Endodermal cell (in vitro differentiated cells): ENCODE measurements around the gene C1QL4. TPM values are rescaled to one million over a fixed set of nuclear protein-coding genes. Genes with fewer than 3 reads are reported as not detected.
A peak's percentile ranks its signal among the peaks of the same experiment; 100 is the strongest.

Experiments
- DNase-seq: peaks from one replicate; pipeline ENCODE4 v3.0.0-alpha.2; 2017
- H3K27ac ChIP-seq: 2 replicates; pipeline ENCODE4 v1.5.1; 2013; ENCODE audit warnings: mild to moderate bottlenecking, low read depth, low read length, moderate library complexity
- H3K27me3 ChIP-seq: 2 replicates; pipeline ENCODE4 v1.6.1; 2013; ENCODE audit warnings: mild to moderate bottlenecking, low read length, moderate library complexity; ENCODE audit not compliant: insufficient read depth, control insufficient read depth, poor library complexity, severe bottlenecking
- H3K36me3 ChIP-seq: 2 replicates; pipeline ENCODE4 v1.7.0; 2013; ENCODE audit warnings: mild to moderate bottlenecking, low read length, moderate library complexity; ENCODE audit not compliant: control insufficient read depth, insufficient read depth
- H3K4me1 ChIP-seq: one replicate; pipeline ENCODE4 v1.7.0; 2013; ENCODE audit warnings: low read length; ENCODE audit not compliant: control insufficient read depth, insufficient read depth
- H3K4me3 ChIP-seq: 2 replicates; pipeline ENCODE4 v1.5.1; 2013; ENCODE audit warnings: mild to moderate bottlenecking, low read length, moderate library complexity
- H3K9ac ChIP-seq: 2 replicates; pipeline ENCODE4 v1.6.1; 2013; ENCODE audit warnings: mild to moderate bottlenecking, low read length, moderate library complexity; ENCODE audit not compliant: poor library complexity, severe bottlenecking; ENCODE audit errors: extremely low read depth
- H3K9me3 ChIP-seq: 2 replicates; pipeline ENCODE4 v1.6.1; 2013; ENCODE audit warnings: mild to moderate bottlenecking, low read length, moderate library complexity; ENCODE audit not compliant: control insufficient read depth
- H3K27ac Mint-ChIP-seq: 2 replicates; pipeline ENCODE4 v1.8.0; 2020; ENCODE audit warnings: mixed read lengths
- H3K27me3 Mint-ChIP-seq: 2 replicates; pipeline ENCODE4 v1.8.0; 2021; ENCODE audit warnings: mild to moderate bottlenecking, mixed read lengths; ENCODE audit not compliant: insufficient read depth
- H3K36me3 Mint-ChIP-seq: 2 replicates; pipeline ENCODE4 v1.8.0; 2020; ENCODE audit warnings: low read depth, mixed read lengths
- H3K4me1 Mint-ChIP-seq: 2 replicates; pipeline ENCODE4 v1.8.0; 2020; ENCODE audit warnings: mixed read lengths
- H3K4me3 Mint-ChIP-seq: 2 replicates; pipeline ENCODE4 v1.8.0; 2020; ENCODE audit warnings: mild to moderate bottlenecking, moderate library complexity, mixed read lengths
- H3K9me3 Mint-ChIP-seq: 2 replicates; pipeline ENCODE4 v1.8.0; 2020; ENCODE audit warnings: mild to moderate bottlenecking, mixed read lengths
- WGBS, 2 experiments: methylation state at CpG; one replicate each; pipeline versions ENCODE4 v1.1.5 to v1.1.7; 2013; ENCODE audit warnings: missing lambda C conversion rate in 2 of 2, mixed read lengths in 1 of 2; ENCODE audit not compliant: insufficient coverage in 1 of 2, insufficient read length in 1 of 2; 5-methylcytosine and 5-hydroxymethylcytosine counted together
- total RNA-seq, 2 donors: library from RNA; stranded (reverse); fragmentation: NEBNext Ultra II Directional in 1 of 2; extraction: Animal tissue kit (Norgen Biotek cat#: 25700) in 1 of 2; gene quantifications; 2 replicates in 1 of 2; 3 replicates in 1 of 2; pipeline ENCODE4 v1.2.1, GENCODE V29; 2021
- TF ChIP-seq, protein P1 (sequence below): fragments of 200-600 bp; sonication (generic); conservative IDR thresholded peaks from 2 replicates; pipeline ENCODE4 v1.5.0; 2021; ENCODE audit warnings: antibody characterized with exemption, mild to moderate bottlenecking

The C1QL4 gene
- total RNA-seq, 2 donors from 2014 or later: 0.20 to 0.38 TPM

DNA sequence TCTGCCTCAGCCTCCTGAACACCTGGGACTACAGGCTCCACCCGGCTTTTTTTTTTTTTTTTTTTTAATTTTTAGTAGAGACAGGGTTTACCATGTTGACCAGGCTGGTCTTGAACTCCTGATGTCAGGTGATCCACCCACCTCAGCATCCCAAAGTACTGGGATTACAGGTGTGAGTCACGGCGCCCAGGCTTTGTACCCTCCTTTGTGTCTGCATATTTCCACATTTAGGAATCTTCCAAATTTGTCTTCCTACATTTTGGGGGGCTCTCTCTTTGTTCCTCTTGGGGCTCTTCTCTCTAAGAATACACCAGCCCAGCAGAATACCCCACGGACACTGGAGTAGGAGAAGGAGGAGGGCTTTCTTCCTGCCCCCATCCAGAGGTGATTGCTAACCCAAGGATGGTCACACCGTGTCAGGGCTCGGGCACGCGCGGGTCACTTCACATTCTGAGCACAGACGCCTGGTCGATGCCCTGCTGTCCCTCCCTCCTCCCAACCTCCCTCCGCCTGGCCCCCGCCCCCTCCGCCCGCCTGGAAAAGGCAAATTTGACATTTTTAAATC is 7.6 kb upstream of the C1QL4 start:
- TF ChIP-seq, protein P1, sequence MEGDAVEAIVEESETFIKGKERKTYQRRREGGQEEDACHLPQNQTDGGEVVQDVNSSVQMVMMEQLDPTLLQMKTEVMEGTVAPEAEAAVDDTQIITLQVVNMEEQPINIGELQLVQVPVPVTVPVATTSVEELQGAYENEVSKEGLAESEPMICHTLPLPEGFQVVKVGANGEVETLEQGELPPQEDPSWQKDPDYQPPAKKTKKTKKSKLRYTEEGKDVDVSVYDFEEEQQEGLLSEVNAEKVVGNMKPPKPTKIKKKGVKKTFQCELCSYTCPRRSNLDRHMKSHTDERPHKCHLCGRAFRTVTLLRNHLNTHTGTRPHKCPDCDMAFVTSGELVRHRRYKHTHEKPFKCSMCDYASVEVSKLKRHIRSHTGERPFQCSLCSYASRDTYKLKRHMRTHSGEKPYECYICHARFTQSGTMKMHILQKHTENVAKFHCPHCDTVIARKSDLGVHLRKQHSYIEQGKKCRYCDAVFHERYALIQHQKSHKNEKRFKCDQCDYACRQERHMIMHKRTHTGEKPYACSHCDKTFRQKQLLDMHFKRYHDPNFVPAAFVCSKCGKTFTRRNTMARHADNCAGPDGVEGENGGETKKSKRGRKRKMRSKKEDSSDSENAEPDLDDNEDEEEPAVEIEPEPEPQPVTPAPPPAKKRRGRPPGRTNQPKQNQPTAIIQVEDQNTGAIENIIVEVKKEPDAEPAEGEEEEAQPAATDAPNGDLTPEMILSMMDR: no peak
- no peak overlapping the region for H3K4me3 ChIP-seq
- H3K4me1 ChIP-seq: peaks cover 5% of the 10 kb centered on the region
- no peaks in the 10 kb centered on the region for H3K9me3 ChIP-seq
- DNase-seq: no peak
- H3K36me3 ChIP-seq: no peaks in the 10 kb centered on the region
- peaks cover 96% of the 10 kb centered on the region for H3K27me3 ChIP-seq
- H3K9me3 Mint-ChIP-seq: no peaks in the 10 kb centered on the region
- H3K27me3 Mint-ChIP-seq: peaks cover 99% of the 10 kb centered on the region
- H3K4me1 Mint-ChIP-seq: peaks cover 17% of the 10 kb centered on the region
- WGBS, 2 experiments: 6 to 8% methylated on average over 7 to 14 of the region's 15 CpGs
- H3K36me3 Mint-ChIP-seq: no peaks in the 10 kb centered on the region
- H3K27ac Mint-ChIP-seq: no peak overlapping the region
- no peak overlapping the region for H3K9ac ChIP-seq
- no peak overlapping the region for H3K27ac ChIP-seq
- H3K4me3 Mint-ChIP-seq: peak overlapping the region; percentile 58

DNA sequence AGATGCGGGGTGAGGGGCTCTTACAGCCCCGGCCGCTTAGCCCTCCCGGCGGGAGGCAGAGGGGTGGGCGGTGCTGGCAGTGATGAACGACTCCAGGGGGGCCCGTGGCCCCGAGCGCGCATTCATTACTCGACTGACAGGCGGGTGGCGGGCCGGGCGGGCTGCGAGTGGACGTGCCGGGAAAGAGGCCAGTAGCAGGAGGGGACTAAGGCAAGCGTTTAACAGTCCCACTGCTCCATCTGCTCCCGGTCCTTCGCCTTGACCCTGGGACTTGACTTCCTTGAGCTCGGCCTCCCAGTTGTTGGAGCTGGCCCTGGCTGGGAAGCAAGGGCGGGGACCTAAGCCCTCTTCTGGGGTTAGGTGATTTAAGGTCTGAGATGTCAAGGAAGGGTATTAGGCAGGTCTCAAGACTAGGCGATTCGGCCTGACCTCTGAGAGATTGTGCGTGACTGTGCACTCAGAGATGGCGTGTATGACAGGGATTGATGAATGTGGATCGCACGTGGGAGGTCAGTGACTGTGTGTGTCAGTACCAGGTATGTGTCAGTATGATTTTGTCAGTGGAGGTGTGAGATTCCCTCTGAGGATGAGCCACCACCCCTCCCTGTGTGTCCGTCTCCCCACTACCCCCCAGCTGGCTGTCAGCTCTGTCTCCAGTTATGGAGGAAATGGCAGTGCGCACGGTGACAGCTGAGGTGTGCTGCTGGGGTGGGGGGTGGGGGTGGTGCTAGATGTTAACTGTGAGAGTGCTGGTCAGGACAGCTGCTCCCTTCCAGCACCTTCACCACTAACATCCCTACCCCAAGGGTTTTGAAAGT is 6.1 kb upstream of the C1QL4 start:
- peak overlapping the region; percentile 61 for H3K27ac ChIP-seq
- H3K27me3 ChIP-seq: peaks cover 96% of the 10 kb centered on the region
- peak overlapping the region; percentile 74 for H3K4me3 ChIP-seq
- peaks cover 20% of the 10 kb centered on the region for H3K4me1 Mint-ChIP-seq
- no peaks in the 10 kb centered on the region for H3K9me3 Mint-ChIP-seq
- 3% methylated on average over 16 to 30 of the region's 33 CpGs for WGBS, 2 experiments
- H3K27me3 Mint-ChIP-seq: peaks cover 99% of the 10 kb centered on the region
- peaks cover 5% of the 10 kb centered on the region for H3K4me1 ChIP-seq
- no peak overlapping the region for H3K27ac Mint-ChIP-seq
- no peaks in the 10 kb centered on the region for H3K36me3 Mint-ChIP-seq
- no peak for DNase-seq
- H3K36me3 ChIP-seq: no peaks in the 10 kb centered on the region
- H3K9ac ChIP-seq: no peak overlapping the region
- H3K4me3 Mint-ChIP-seq: peak overlapping the region; percentile 56
- H3K9me3 ChIP-seq: no peaks in the 10 kb centered on the region
- TF ChIP-seq, protein P1: no peak

DNA sequence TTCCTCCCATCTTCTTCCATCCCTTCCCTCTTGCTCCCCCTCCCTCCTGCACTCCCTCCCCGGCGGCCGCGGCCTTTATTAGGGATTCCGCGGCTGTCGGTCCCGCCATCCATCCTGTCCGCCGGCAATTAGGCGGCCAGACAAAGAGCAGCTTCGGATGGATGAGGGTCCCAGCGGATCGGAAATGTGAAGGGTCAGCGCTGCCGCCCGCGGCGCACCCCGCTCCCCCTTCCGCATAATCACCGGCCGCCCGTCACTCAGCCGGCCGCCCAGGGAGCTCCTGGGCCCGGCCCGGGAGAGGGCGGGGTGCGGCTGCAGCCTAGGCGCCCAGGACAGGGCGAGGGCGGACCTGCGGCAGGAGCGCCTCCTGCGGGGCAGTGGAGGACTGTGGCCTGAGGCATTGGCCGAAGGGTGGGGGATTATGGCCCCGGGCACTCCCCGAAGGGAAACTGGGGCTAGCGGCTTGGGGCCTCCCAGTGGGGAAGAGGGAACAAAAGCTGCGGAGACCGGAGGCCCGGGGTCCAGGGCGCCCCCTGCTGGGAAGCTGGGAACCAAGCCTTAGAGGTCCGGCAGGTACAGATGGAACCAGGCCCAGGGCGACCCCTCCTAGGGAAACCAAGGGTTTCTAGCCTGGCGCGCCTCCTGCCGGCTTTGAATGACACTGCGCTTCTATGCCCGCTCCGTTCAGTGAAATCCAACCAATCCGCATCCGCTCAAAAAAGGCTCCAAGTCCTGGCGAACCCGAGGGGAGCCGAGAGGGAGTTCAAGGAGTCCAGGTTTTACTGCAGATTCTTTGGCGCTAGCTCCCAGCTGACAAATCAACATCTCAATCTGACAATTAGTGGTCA is 5.3 kb upstream of the C1QL4 start:
- TF ChIP-seq, protein P1: peak; percentile 99
- H3K27ac Mint-ChIP-seq: no peak overlapping the region
- H3K27me3 Mint-ChIP-seq: peaks cover 99% of the 10 kb centered on the region
- peak; percentile 100 for DNase-seq
- Histone ChIP-seq H3K27ac (peak overlapping the region; percentile 61), H3K36me3 (no peaks in the 10 kb centered on the region), H3K4me1 (peaks cover 5% of the 10 kb centered on the region), H3K27me3 (peaks cover 98% of the 10 kb centered on the region), H3K4me3 (peak overlapping the region; percentile 74), H3K9ac (no peak overlapping the region), H3K9me3 (no peaks in the 10 kb centered on the region)
- no peaks in the 10 kb centered on the region for H3K36me3 Mint-ChIP-seq
- no peaks in the 10 kb centered on the region for H3K9me3 Mint-ChIP-seq
- 0 to 1% methylated on average over 28 to 58 of the region's 58 CpGs for WGBS, 2 experiments
- H3K4me1 Mint-ChIP-seq: peaks cover 22% of the 10 kb centered on the region
- peak overlapping the region; percentile 56 for H3K4me3 Mint-ChIP-seq
